ENCODE results near the gene PRRT1B.

The PRRT1B gene

DNA sequence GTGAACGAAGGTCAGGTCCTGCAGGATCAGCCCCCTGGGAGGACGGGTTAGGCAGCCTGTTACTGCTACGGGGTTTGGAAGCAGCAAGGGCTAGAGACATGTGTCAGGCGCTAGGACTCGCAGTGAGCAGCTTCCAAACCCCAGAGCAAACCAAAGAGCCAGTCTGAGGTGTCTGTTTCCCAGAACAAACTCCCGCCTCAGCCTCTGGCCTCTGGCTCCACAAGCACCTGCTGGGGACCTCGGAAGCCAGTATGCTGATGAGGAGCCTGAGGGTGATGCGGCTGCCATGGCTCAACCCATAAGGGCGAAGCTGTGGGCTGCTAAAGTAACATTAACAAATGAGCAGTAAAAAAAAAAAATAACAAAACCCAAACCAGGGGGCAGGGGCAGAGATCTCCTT lies 35.0 kb downstream of the PRRT1B start:
- no peak overlapping the region for H3K27ac ChIP-seq
- TF ChIP-seq ZFX (IDR thresholded peaks at IDR 0.05), result no peak
- TF ChIP-seq, protein P1, sequence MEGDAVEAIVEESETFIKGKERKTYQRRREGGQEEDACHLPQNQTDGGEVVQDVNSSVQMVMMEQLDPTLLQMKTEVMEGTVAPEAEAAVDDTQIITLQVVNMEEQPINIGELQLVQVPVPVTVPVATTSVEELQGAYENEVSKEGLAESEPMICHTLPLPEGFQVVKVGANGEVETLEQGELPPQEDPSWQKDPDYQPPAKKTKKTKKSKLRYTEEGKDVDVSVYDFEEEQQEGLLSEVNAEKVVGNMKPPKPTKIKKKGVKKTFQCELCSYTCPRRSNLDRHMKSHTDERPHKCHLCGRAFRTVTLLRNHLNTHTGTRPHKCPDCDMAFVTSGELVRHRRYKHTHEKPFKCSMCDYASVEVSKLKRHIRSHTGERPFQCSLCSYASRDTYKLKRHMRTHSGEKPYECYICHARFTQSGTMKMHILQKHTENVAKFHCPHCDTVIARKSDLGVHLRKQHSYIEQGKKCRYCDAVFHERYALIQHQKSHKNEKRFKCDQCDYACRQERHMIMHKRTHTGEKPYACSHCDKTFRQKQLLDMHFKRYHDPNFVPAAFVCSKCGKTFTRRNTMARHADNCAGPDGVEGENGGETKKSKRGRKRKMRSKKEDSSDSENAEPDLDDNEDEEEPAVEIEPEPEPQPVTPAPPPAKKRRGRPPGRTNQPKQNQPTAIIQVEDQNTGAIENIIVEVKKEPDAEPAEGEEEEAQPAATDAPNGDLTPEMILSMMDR (conservative IDR thresholded peaks at IDR 0.05), result no peak

DNA sequence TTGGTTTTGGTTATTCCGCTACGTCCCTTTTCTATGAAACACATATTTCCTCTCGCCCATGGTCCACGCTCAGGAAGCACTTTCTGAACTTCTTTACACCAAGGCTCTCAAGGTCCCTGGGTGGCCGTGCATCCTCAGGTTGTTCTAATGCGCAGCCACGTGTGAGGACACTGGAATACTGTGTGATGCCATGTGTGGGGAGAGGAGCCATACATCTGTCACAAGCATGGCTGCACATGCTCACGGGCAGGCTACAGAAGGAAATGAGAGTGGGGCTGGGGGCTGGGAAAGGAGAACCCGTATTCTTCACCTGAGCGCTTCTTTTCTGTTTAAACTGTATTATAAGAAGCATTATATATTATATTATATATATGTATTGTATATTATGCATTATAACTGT lies 36.7 kb downstream of the PRRT1B start:
- TF ChIP-seq, protein P1 (conservative IDR thresholded peaks at IDR 0.05), result no peak
- TF ChIP-seq ZFX (IDR thresholded peaks at IDR 0.05), result no peak

DNA sequence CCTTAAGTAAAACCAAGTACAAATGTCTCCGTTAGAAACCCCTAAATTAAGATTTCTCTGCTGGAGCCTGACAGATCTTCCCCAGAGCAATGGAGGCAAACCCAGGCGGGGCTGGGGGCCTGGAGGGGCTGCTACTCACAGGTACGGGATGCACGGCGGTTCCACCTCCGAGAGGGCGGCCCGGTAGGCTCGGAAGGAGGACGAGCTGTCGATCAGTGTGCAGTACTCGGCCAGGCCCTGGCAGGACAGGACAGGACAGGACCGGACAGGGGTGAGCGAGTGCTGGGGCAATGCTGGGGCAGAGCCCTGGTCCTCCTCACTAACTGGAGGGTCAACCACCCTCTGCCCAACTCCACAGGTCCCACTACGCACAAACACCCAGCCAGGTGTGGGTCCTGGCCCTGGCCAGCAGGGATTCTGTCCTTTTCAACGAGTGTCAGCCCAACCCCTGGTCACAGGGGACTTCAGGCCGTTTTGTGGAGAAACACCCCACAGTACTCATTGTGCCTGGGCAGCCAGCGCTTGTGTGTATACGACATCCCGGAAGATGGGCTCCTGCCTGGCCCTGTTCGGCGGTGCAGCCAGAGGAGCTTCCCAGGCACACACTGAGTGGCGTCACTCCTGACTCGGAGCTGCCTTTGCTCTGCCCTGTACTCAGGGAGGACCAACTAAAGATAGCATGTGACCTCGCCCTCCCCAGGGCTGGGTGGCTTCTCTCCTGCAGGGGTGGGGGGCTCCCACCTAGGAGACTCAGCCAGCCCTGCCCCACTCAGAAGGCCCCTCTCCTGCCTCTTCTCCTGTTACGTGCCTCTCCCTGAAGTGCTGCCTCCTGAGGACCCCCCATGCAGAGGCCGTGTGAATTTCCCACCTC lies 37.4 kb downstream of the PRRT1B start:
- no peak for TF ChIP-seq ZFX (IDR thresholded peaks at IDR 0.05)
- TF ChIP-seq, protein P1 (conservative IDR thresholded peaks at IDR 0.05), result no peak
- H3K27ac ChIP-seq, result no peak overlapping the region

More for the DNA sequence above, 36.7 kb downstream of the PRRT1B start:
- H3K27ac ChIP-seq, result no peak overlapping the region

DNA sequence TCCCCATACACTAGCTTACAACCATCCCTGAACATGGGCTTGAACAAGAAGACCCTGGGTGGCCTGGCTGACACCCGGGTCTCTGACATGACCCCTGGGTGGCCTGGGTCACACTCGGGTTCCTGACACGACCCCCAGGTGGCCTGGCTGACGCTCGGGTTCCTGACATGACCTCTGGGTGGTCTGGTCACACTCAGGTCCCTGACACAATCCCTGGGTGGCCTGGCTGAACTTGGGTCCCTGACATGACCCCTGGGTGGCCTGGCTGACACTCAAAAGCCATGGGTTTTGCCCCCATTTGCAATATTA lies 38.0 kb downstream of the PRRT1B start:
- no peak overlapping the region for H3K27ac ChIP-seq
- no peak for TF ChIP-seq ZFX (IDR thresholded peaks at IDR 0.05)
- TF ChIP-seq, protein P1 (conservative IDR thresholded peaks at IDR 0.05), result no peak

DNA sequence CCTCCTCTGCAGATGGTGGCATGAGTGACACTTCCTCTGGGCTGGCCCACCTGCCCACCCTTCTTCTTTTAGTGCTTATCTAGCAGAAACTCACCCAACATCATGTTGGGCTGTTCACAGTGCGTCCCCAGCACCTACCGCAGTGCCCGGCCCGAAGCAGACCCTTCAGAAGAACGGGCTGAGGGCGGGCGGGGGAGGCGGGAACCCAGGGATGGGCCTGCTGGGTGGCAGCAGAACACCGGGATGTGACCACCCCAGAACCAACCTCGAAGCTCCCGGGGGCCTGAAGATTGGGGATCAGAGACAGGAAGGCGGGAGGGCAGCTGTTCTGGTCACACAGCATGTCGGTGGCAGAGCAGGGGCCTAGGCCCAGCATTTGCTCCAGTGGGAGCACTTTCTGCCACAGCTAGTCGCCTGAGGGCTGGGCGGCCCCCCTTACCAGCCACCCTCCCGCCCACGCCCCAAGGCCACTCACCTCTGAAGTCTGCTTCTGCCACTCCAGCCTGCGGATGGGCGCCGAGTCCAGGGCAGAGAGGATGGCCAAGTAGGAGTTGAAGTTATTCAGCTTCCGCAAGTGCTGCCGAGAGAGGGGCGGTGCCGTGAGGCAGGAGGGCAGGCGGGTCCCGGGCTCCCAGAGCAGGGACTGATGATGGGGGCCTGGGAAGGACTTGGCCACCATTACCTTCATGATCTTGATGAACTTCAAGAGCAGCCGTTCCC lies 38.7 kb downstream of the PRRT1B start:
- TF ChIP-seq, protein P1 (conservative IDR thresholded peaks at IDR 0.05), result no peak
- TF ChIP-seq ZFX (IDR thresholded peaks at IDR 0.05), result no peak
- H3K27ac ChIP-seq, result no peak overlapping the region

DNA sequence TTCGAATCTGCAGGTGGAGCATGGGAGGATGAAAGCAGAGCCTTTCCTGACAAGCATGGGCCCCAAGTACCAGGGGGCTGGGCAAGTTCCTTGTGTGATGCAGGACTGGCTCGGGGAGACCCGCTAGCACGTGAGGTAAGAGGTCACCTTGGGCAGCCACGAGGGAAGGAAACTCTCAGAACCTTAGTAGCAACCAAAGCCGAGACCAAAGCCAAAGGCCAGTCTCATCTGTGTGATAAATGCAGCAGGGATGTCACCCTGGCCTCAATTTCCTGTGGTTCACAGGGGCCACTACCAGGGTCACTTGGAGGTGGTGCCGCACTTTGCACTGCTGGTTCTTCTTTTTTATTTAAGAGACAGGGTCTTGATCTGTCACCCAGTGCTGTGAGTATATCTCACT lies 39.5 kb downstream of the PRRT1B start:
- H3K27ac ChIP-seq, result no peak overlapping the region
- TF ChIP-seq, protein P1 (conservative IDR thresholded peaks at IDR 0.05), result no peak
- TF ChIP-seq ZFX (IDR thresholded peaks at IDR 0.05), result no peak

DNA sequence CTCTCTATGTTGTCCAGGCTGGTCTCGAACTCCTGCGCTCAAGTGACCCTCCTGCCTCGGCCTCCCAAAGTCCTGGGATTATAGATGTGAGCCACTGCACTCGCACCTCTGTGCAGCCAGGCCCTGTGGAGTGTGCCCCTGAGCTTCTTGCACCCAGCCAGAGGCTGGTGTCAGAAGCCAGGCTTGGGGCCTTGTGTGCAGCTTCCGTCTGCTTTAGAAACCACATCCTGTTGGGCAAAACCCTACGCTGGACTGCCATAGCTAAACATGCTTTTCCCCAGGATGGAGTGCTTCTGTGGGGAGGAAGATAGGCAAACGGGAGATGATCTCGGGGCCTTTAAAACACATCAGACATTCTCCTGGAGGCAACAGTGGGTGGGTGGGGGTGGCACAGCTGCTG lies 40.1 kb downstream of the PRRT1B start:
- TF ChIP-seq, protein P1 (conservative IDR thresholded peaks at IDR 0.05), result no peak
- TF ChIP-seq ZFX (IDR thresholded peaks at IDR 0.05), result no peak
- no peak overlapping the region for H3K27ac ChIP-seq
